ENCODE data around the gene NFIL3.
A peak's percentile ranks its signal among the peaks of the same experiment; 100 is the strongest.

NFIL3 gene

GRCh38 chr9:91443321-91443993 is 19.8 kb upstream of the NFIL3 start:
- no peak for TF ChIP-seq CTCF (IDR thresholded peaks at IDR 0.05)

GRCh38 chr9:91436841-91437240 is 13.2 kb upstream of the NFIL3 start:
- no peak for TF ChIP-seq CTCF (IDR thresholded peaks at IDR 0.05)

GRCh38 chr9:91433180-91433579 is 9.5 kb upstream of the NFIL3 start:
- peak; percentile 60 for TF ChIP-seq CTCF (IDR thresholded peaks at IDR 0.05)

GRCh38 chr9:91431485-91431884 is 7.9 kb upstream of the NFIL3 start:
- no peak for TF ChIP-seq CTCF (IDR thresholded peaks at IDR 0.05)

- no peak for TF ChIP-seq CTCF (IDR thresholded peaks at IDR 0.05)
Observed at GRCh38 chr9:91429501-91429900, 5.9 kb upstream of the NFIL3 start.

- TF ChIP-seq CTCF (IDR thresholded peaks at IDR 0.05) = no peak
Observed at GRCh38 chr9:91428927-91429351, 5.3 kb upstream of the NFIL3 start.

- no peak for TF ChIP-seq CTCF (IDR thresholded peaks at IDR 0.05)
Observed at GRCh38 chr9:91428436-91428835, 4.8 kb upstream of the NFIL3 start.

GRCh38 chr9:91427873-91428272 is 4.2 kb upstream of the NFIL3 start:
- TF ChIP-seq CTCF (IDR thresholded peaks at IDR 0.05) = no peak

All from LNCAP (cell line).